ENCODE data around the gene RABGAP1L. TPM values are rescaled to one million over a fixed set of nuclear protein-coding genes. Genes with fewer than 3 reads are reported as not detected.
"Not testable (repeated sequence)": the region's sequence is repeated elsewhere in the genome, so short reads cannot be mapped to it uniquely, and the experiment has no call there.

RABGAP1L gene
- total RNA-seq, 2 donors from 2014 or later: 37.9 to 59.8 TPM

DNA sequence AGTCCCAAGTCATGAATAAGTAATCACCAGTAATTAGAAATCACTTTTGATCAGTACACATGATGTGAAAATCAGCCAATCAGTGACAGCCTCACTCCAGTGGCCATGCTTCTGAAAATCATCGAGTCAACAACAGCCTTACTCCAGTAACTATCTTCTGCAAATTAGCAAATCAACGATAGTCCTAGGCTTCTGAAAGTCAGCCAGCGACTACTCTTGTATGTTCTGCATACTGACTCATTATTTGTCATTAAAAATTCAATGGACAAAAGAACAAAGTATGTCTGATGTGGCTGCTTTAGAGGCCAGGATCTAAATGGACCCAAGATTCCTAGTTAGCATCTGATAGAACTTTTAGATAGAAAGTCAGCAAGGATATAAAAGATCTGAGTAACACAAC is 391.0 kb downstream of the RABGAP1L start:
- TF ChIP-seq, protein P1, sequence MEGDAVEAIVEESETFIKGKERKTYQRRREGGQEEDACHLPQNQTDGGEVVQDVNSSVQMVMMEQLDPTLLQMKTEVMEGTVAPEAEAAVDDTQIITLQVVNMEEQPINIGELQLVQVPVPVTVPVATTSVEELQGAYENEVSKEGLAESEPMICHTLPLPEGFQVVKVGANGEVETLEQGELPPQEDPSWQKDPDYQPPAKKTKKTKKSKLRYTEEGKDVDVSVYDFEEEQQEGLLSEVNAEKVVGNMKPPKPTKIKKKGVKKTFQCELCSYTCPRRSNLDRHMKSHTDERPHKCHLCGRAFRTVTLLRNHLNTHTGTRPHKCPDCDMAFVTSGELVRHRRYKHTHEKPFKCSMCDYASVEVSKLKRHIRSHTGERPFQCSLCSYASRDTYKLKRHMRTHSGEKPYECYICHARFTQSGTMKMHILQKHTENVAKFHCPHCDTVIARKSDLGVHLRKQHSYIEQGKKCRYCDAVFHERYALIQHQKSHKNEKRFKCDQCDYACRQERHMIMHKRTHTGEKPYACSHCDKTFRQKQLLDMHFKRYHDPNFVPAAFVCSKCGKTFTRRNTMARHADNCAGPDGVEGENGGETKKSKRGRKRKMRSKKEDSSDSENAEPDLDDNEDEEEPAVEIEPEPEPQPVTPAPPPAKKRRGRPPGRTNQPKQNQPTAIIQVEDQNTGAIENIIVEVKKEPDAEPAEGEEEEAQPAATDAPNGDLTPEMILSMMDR (IDR thresholded peaks at IDR 0.05): no peak

DNA sequence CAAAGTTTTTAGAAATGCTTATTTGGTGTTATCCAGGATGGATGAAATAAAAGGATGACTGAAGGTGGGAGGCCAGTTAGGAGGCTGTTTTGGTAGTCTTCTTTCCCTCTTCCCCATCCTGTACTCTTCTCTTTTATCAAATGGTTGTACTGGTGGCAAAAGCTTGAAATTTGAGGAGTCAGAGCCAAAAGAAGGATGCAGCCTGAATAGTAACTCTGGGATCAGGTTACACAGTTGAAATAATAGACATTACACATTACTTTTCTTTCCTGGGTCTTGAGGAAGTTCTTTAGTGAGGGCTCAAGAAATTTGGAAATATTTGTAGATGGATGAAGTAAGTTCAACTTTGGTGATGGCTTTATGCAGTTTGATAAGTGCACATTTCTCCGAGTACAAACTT is 397.1 kb downstream of the RABGAP1L start:
- Histone ChIP-seq H3K27me3 (replicated peaks; ENCODE audit: insufficient read depth) (no peaks in the 10 kb centered on the region), H3K9me3 (no peaks in the 10 kb centered on the region), H3K4me3 (no peak overlapping the region), H3K27ac (no peak overlapping the region), H3K36me3 (no peaks in the 10 kb centered on the region), H3K4me1 (ENCODE audit: control insufficient read depth in 1 of 2, low read depth in 2 of 2) (no peaks in the 10 kb centered on the region)
- no peak for ATAC-seq (ENCODE audit: insufficient number of reproducible peaks, low FRiP score, low read depth)
- DNase-seq (ENCODE audit: low spot score): no peak
- TF ChIP-seq, protein P1 (IDR thresholded peaks at IDR 0.05): no peak

More for the DNA sequence above, 391.0 kb downstream of the RABGAP1L start:
- Histone ChIP-seq H3K4me1 (ENCODE audit: control insufficient read depth in 1 of 2, low read depth in 2 of 2) (no peaks in the 10 kb centered on the region), H3K27ac (no peak overlapping the region), H3K27me3 (replicated peaks; ENCODE audit: insufficient read depth) (no peaks in the 10 kb centered on the region), H3K4me3 (no peak overlapping the region), H3K9me3 (peaks cover 4% of the 10 kb centered on the region), H3K36me3 (no peaks in the 10 kb centered on the region)
- DNase-seq (ENCODE audit: low spot score) (no peak), ATAC-seq (ENCODE audit: insufficient number of reproducible peaks, low FRiP score, low read depth) (no peak)

GRCh38 chr1:174568551-174568950 is 409.2 kb downstream of the RABGAP1L start:
- ATAC-seq (ENCODE audit: insufficient number of reproducible peaks, low FRiP score, low read depth): no peak
- Histone ChIP-seq H3K4me1 (ENCODE audit: control insufficient read depth in 1 of 2, low read depth in 2 of 2) (no peaks in the 10 kb centered on the region), H3K4me3 (no peak overlapping the region), H3K9me3 (no peaks in the 10 kb centered on the region), H3K27ac (no peak overlapping the region), H3K36me3 (no peaks in the 10 kb centered on the region), H3K27me3 (replicated peaks; ENCODE audit: insufficient read depth) (no peaks in the 10 kb centered on the region)
- TF ChIP-seq, protein P1 (IDR thresholded peaks at IDR 0.05): no peak
- DNase-seq (ENCODE audit: low spot score): no peak

DNA sequence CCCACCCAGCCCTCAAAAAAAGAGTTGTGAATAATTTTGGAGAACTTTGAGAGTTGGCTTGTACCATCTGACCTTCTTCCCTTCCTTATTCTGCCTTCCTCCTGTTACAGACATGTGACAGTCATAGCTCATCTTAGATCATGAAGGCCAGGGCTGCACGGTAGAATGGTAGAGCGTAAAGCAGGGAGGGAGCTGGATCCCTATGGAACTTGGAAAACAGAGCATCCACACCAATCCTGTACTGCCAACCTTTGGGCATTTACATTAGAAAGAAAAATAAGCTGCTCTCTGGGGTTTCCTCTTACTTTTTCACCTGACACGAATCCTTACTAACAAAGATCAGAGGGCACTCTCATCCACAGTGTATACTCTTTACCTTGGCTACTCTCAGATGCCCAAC is 409.9 kb downstream of the RABGAP1L start:
- TF ChIP-seq, protein P1 (IDR thresholded peaks at IDR 0.05): no peak
- H3K36me3 ChIP-seq: no peaks in the 10 kb centered on the region

GRCh38 chr1:174572771-174573170 is 413.5 kb downstream of the RABGAP1L start:
- TF ChIP-seq, protein P1 (IDR thresholded peaks at IDR 0.05): no peak
- Histone ChIP-seq H3K27me3 (replicated peaks; ENCODE audit: insufficient read depth) (no peaks in the 10 kb centered on the region), H3K27ac (no peak overlapping the region), H3K9me3 (peaks cover 14% of the 10 kb centered on the region), H3K4me1 (ENCODE audit: control insufficient read depth in 1 of 2, low read depth in 2 of 2) (no peaks in the 10 kb centered on the region), H3K36me3 (no peaks in the 10 kb centered on the region), H3K4me3 (no peak overlapping the region)
- ATAC-seq (ENCODE audit: insufficient number of reproducible peaks, low FRiP score, low read depth) (no peak), DNase-seq (ENCODE audit: low spot score) (no peak)

More for the DNA sequence above, 409.9 kb downstream of the RABGAP1L start:
- Histone ChIP-seq H3K27ac (no peak overlapping the region), H3K9me3 (no peaks in the 10 kb centered on the region), H3K4me3 (no peak overlapping the region), H3K27me3 (replicated peaks; ENCODE audit: insufficient read depth) (no peaks in the 10 kb centered on the region), H3K4me1 (ENCODE audit: control insufficient read depth in 1 of 2, low read depth in 2 of 2) (no peaks in the 10 kb centered on the region)
- no peak for ATAC-seq (ENCODE audit: insufficient number of reproducible peaks, low FRiP score, low read depth)
- DNase-seq (ENCODE audit: low spot score): no peak

- DNase-seq (ENCODE audit: low spot score); ATAC-seq (ENCODE audit: insufficient number of reproducible peaks, low FRiP score, low read depth); H3K4me3 ChIP-seq; H3K4me1 ChIP-seq (ENCODE audit: control insufficient read depth in 1 of 2, low read depth in 2 of 2); H3K27me3 ChIP-seq (replicated peaks; ENCODE audit: insufficient read depth); H3K27ac ChIP-seq; H3K36me3 ChIP-seq: not testable (repeated sequence)
- H3K9me3 ChIP-seq: peaks cover 14% of the 10 kb centered on the region
Observed at GRCh38 chr1:174576120-174576519, 416.8 kb downstream of the RABGAP1L start.

Measured in thoracic aorta (tissue), 2 donors.